Type B pancreatic cell (in vitro differentiated cells): ENCODE data around the gene OR7G2. TPM values are rescaled to one million over a fixed set of nuclear protein-coding genes. Genes with fewer than 3 reads are reported as not detected.
"Not testable (repeated sequence)": the region's sequence is repeated elsewhere in the genome, so short reads cannot be mapped to it uniquely, and the experiment has no call there.

Experiments
- DNase-seq: peaks from one replicate; pipeline ENCODE4 v3.0.0; 2021; ENCODE audit warnings: mixed read lengths; ENCODE audit not compliant: unreplicated experiment; ENCODE audit errors: extremely low spot score
- H3K27ac Mint-ChIP-seq: 2 replicates; pipeline ENCODE4 v1.8.0; 2021; ENCODE audit warnings: mild to moderate bottlenecking, mixed read lengths
- H3K27me3 Mint-ChIP-seq: 2 replicates; pipeline ENCODE4 v1.8.0; 2021; ENCODE audit warnings: mixed read lengths
- H3K36me3 Mint-ChIP-seq: 2 replicates; pipeline ENCODE4 v1.8.0; 2021; ENCODE audit warnings: mixed read lengths
- H3K4me1 Mint-ChIP-seq: one replicate; pipeline ENCODE4 v1.8.0; 2021; ENCODE audit warnings: mixed read lengths; ENCODE audit not compliant: unreplicated experiment
- H3K4me3 Mint-ChIP-seq: 2 replicates; pipeline ENCODE4 v1.8.0; 2021; ENCODE audit warnings: mild to moderate bottlenecking, mixed read lengths
- H3K9me3 Mint-ChIP-seq: 2 replicates; pipeline ENCODE4 v1.8.0; 2021; ENCODE audit warnings: mixed read lengths
- total RNA-seq: library from RNA; stranded (reverse); gene quantifications from 2 replicates; pipeline ENCODE4 v1.2.1, GENCODE V29; 2021; ENCODE audit warnings: low replicate concordance
- TF ChIP-seq, protein P1 (sequence below): fragments of 200-600 bp; sonication (generic); conservative IDR thresholded peaks from 2 replicates; pipeline ENCODE4 v1.5.0; 2021; ENCODE audit warnings: antibody characterized with exemption, mild to moderate bottlenecking

Gene OR7G2
- total RNA-seq, 1 donor from 2014 or later = not detected

DNA sequence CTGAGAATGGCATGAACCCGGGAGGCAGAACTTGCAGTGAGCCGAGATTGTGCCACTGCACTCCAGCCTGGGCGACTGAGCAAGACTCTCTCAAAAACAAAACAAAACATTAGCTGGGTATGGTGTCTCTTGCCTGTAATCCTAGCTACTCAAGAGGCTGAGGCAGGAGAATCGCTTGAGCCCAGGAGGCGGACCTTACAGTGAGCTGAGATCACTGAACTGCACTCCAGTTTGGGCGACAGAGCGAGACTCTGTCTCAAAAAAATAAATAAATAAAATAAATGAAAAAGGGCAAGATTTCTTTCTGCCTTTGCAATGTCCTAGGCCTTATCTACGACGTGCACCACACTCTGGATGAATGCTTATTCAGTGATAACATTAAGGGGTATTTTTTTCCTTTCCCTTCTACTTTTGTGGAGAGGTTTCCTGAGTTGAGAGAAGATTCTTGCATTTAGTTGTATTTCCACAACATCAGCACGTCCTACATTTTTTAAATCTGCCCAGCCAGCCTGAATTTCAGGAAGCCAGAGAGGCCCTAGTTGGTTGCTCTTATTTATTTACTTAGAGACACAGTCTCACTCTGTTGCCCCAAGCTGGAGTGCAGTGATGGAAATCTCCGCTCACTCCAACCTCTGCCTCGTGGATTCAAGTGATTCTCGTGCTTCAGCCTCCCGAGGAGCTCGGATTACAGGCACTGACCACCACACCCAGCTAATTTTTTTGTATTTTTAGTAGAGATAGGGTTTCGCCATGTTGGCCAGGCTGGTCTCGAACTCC is 46.5 kb downstream of the OR7G2 start:
- TF ChIP-seq, protein P1, sequence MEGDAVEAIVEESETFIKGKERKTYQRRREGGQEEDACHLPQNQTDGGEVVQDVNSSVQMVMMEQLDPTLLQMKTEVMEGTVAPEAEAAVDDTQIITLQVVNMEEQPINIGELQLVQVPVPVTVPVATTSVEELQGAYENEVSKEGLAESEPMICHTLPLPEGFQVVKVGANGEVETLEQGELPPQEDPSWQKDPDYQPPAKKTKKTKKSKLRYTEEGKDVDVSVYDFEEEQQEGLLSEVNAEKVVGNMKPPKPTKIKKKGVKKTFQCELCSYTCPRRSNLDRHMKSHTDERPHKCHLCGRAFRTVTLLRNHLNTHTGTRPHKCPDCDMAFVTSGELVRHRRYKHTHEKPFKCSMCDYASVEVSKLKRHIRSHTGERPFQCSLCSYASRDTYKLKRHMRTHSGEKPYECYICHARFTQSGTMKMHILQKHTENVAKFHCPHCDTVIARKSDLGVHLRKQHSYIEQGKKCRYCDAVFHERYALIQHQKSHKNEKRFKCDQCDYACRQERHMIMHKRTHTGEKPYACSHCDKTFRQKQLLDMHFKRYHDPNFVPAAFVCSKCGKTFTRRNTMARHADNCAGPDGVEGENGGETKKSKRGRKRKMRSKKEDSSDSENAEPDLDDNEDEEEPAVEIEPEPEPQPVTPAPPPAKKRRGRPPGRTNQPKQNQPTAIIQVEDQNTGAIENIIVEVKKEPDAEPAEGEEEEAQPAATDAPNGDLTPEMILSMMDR = no peak
- H3K9me3 Mint-ChIP-seq = no peaks in the 10 kb centered on the region
- H3K36me3 Mint-ChIP-seq = no peaks in the 10 kb centered on the region
- no peaks in the 10 kb centered on the region for H3K27me3 Mint-ChIP-seq
- no peak for DNase-seq
- peaks cover 7% of the 10 kb centered on the region for H3K4me1 Mint-ChIP-seq
- H3K27ac Mint-ChIP-seq = peak overlapping the region; percentile 70
- H3K4me3 Mint-ChIP-seq = no peak overlapping the region

DNA sequence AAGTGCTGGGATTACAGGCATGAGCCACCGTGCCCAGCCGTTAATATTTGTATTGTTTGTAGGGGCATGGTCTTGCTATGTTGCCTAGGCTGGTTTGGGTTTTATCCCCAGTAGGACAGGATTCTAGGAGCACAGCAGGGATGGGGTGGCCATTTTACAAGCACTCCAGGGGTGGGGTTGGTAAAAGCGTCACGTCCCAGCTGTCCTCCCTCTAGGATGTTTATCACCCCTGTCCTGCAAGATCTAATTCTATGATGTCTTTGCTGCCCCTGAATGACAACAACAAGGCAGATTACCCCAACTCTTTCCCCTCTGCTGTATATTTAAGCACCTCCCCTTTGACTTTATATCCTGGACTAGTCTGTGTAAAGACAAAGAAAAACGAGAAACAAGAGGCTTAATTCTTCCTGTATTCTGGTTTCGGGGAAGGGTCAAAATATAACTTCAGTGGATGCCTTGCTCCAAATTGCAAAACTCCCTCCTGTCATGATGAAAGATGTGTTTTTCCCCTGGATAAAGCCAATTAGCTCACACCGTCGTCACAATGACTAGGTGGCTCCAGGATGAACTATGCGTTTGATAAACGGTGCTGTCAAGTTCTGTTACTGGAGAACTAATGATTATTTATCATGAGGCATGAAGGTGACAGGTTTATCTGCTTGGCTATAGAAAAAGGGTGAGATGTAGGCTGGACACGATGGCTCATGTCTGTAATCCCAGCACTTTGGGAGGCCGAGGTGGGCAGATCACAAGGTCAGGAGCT is 48.2 kb downstream of the OR7G2 start:
- peaks cover 3% of the 10 kb centered on the region for H3K27me3 Mint-ChIP-seq
- peaks cover 7% of the 10 kb centered on the region for H3K4me1 Mint-ChIP-seq
- no peaks in the 10 kb centered on the region for H3K9me3 Mint-ChIP-seq
- H3K4me3 Mint-ChIP-seq = peak overlapping the region; percentile 34
- peak overlapping the region; percentile 98 for H3K27ac Mint-ChIP-seq
- TF ChIP-seq, protein P1 = no peak
- DNase-seq = no peak
- H3K36me3 Mint-ChIP-seq = no peaks in the 10 kb centered on the region

DNA sequence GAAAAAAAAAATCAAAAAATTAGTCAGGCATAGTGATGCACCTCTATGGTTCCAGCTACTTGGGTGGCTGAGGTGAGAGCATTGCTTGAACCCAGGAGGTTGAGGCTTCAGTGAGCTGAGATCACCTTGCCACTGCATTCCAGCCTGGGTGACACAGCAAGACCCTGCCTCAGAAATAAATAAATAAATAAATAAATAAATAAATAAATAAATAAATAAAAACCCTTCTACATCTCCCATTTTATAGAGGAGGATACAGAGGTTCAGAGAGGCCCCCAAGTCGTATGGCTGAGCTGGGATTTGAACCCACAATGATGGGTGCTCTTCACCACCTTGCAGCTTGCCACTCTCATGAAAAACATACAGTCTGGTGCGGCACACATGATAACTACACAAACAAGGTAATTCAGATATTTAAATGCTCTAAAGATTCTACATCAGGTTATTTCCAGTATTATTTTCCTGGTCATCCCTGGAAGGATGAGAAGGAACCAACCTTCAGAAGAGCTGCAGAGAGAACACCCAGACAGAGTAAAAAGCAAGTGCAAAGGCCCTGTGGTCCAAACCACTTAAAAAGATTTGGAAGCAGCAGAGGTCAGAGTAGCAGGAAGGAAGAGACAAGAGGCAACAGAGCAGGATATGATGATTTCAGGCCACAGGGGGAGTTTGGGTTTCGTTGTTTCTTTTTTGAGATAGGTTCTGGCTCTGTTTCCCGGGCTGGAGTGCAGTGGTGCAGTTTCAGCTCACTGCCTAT is 49.6 kb downstream of the OR7G2 start:
- Mint-ChIP-seq H3K36me3 (no peaks in the 10 kb centered on the region), H3K4me1 (peaks cover 7% of the 10 kb centered on the region), H3K27me3 (peaks cover 7% of the 10 kb centered on the region), H3K9me3 (no peaks in the 10 kb centered on the region), H3K27ac (peak overlapping the region; percentile 81), H3K4me3 (no peak overlapping the region)
- TF ChIP-seq, protein P1 = no peak
- no peak for DNase-seq

DNA sequence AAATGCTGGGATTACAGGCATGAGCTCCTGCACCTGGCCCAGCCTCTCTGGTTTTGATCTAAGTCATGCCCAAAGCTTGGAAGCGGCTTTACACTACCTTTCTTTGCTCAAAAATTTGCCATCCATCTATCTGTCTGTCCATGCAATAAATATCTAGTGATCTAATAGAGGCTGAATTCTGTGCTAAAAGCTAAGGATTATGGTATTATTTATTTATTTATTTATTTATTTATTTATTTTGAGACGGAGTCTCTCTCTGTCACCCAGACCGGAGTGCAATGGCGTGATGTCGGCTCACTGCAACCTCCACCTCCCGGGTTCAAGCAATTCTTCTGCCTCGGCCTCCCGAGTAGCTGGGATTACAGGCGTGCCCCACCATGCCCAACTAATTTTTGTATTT is 51.1 kb downstream of the OR7G2 start:
- H3K27me3 Mint-ChIP-seq, H3K27ac Mint-ChIP-seq, H3K9me3 Mint-ChIP-seq, H3K4me1 Mint-ChIP-seq, DNase-seq, H3K36me3 Mint-ChIP-seq, H3K4me3 Mint-ChIP-seq: not testable (repeated sequence)

DNA sequence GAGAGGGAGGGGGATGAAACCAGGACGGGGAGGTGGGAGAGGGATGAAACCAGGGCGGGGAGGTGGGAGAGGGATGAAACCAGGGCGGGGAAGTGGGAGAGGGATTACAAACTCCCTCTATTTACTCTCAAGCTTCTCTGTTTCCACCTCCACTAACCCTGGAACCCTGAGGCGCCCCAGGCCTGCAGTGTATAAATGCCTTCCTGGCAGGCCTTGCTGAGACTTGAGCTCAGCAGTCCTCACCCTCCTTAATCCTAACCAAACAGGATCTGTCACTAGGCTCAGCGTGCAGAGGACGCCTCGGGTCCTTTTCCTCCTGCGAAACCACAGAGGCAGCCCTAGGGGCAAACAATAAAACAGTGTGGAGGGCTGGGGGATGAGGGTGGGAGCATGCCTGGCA is 52.5 kb downstream of the OR7G2 start:
- no peak for DNase-seq
- no peaks in the 10 kb centered on the region for H3K36me3 Mint-ChIP-seq
- peaks cover 7% of the 10 kb centered on the region for H3K4me1 Mint-ChIP-seq

More for the DNA sequence above, 52.5 kb downstream of the OR7G2 start:
- peaks cover 7% of the 10 kb centered on the region for H3K27me3 Mint-ChIP-seq
- TF ChIP-seq, protein P1 = no peak
- H3K9me3 Mint-ChIP-seq = no peaks in the 10 kb centered on the region
- H3K27ac Mint-ChIP-seq = peak overlapping the region; percentile 99
- peak overlapping the region; percentile 76 for H3K4me3 Mint-ChIP-seq
